SKM-1 treated with dmso at 0.1 percent for 144 hours (cell line): ENCODE measurements around the gene ST7.
"Not testable (repeated sequence)": the region's sequence is repeated elsewhere in the genome, so short reads cannot be mapped to it uniquely, and the experiment has no call there.

Experiments used
- DNase-seq: peaks from one replicate; lab custom pipeline; 2025; ENCODE audit not compliant: unreplicated experiment; lab: John Stamatoyannopoulos, UW

ST7 gene

GRCh38 chr7:116953372-116953905, at the start of gene ST7:
ST7 (plus strand) TSS chr7:116953501; CDS start chr7:116953541, 40 bp downstream.
- DNase-seq = peak; percentile 53

- no peak for DNase-seq
Measured at GRCh38 chr7:116906391-116906790, 46.9 kb upstream of the ST7 start.

- no peak for DNase-seq
Measured at GRCh38 chr7:116910383-116910782, 42.9 kb upstream of the ST7 start.

GRCh38 chr7:116911801-116912200, 41.5 kb upstream of the ST7 start:
- DNase-seq = no peak

- DNase-seq = no peak
Measured at GRCh38 chr7:116912269-116912909, 40.9 kb upstream of the ST7 start.

- DNase-seq = no peak
Measured at GRCh38 chr7:116918704-116919103, 34.6 kb upstream of the ST7 start.

- no peak for DNase-seq
Measured at GRCh38 chr7:116920359-116920758, 32.9 kb upstream of the ST7 start.

- DNase-seq = no peak
Measured at GRCh38 chr7:116922545-116922944, 30.8 kb upstream of the ST7 start.

- DNase-seq = no peak
Measured at GRCh38 chr7:116924741-116925140, 28.6 kb upstream of the ST7 start.

GRCh38 chr7:116929021-116929420, 24.3 kb upstream of the ST7 start:
- no peak for DNase-seq

- peak; percentile 64 for DNase-seq
Measured at GRCh38 chr7:116929914-116930913, 23.1 kb upstream of the ST7 start.

GRCh38 chr7:116932566-116932965, 20.7 kb upstream of the ST7 start:
- no peak for DNase-seq

GRCh38 chr7:116933465-116933864, 19.8 kb upstream of the ST7 start:
- DNase-seq = no peak

GRCh38 chr7:116934580-116934979, 18.7 kb upstream of the ST7 start:
- DNase-seq = no peak

GRCh38 chr7:116936844-116937243, 16.5 kb upstream of the ST7 start:
- DNase-seq = not testable (repeated sequence)

- DNase-seq = no peak
Measured at GRCh38 chr7:116938678-116939077, 14.6 kb upstream of the ST7 start.

GRCh38 chr7:116940689-116941370, 12.5 kb upstream of the ST7 start:
- DNase-seq = no peak

- DNase-seq = no peak
Measured at GRCh38 chr7:116942504-116942903, 10.8 kb upstream of the ST7 start.

GRCh38 chr7:116948934-116949333, 4.4 kb upstream of the ST7 start:
- DNase-seq = no peak

- no peak for DNase-seq
Measured at GRCh38 chr7:116949941-116950801, 3.1 kb upstream of the ST7 start.
